Stimulated activated CD8-positive, alpha-beta memory T cell treated with anti-CD3 and anti-CD28 coated beads, Interleukin-12 subunit alpha, Interleukin-12 subunit beta, amount 100 ng/mL, for 4 hours (primary cell): ENCODE results near the gene DLGAP1.

Experiments
- DNase-seq: peaks from one replicate; pipeline ENCODE4 v3.0.0-alpha.2; 2020; ENCODE audit warnings: low read depth

Gene DLGAP1

GRCh38 chr18:3466872-3467271 is 988.2 kb downstream of the DLGAP1 start:
- no peak for DNase-seq

DNA sequence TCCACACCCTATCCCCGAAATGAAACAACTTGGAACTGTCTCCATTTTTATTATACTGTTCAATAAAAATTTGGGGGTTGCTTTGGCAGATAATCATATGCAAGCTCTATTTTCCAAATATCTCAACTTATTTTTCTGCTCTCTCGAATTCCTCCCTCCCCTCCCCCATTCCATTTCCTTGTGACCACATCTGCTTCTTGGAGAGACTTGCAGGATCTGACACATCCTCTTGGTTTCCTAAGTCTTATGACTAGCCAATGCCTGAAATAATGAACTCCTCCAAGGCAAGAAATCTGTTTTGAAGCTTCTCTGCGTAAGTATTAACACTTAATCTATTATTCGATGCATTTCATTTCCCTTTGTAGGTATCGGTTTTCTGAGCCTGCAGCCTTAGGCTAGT is 989.1 kb downstream of the DLGAP1 start:
- DNase-seq, result no peak

DNA sequence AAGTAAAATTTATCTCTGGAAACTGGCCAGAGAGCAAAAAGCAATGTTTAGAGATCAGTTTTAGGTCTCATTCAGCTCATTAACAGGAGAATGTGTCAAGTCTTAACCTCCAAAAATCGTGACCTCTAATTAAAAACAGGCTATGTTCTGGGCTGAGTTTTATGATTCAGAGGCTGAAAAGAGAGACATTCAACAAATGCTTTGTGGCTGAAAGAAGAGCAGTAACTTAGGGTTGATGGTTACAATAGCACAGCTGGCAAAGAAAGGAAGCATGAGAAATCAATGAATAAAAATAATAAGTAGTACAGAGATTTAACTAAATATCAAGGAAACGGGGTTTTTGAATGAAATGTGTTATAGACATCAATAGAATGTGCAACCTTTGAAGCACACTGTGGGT is 992.1 kb downstream of the DLGAP1 start:
- DNase-seq, result no peak

DNA sequence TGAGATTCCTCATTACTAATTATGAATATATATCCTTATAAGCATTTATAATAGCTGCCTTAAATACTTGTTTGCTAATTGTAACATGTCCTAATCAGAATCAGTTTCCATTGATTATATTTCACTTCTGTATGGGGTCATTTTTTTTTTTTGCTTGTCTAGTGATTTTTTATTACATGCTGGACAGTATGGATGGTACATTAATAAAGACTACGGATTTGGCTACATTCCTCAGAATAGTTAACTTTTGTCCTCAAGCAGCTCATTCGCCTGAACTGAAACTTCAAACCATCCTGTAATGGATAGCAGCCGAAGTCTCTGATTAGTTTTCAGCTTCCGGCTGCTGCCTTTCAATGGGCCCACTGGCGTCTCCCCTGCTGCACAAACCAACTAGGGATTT is 993.4 kb downstream of the DLGAP1 start:
- DNase-seq, result no peak

GRCh38 chr18:3460823-3461398 is 994.2 kb downstream of the DLGAP1 start:
- no peak for DNase-seq

DNA sequence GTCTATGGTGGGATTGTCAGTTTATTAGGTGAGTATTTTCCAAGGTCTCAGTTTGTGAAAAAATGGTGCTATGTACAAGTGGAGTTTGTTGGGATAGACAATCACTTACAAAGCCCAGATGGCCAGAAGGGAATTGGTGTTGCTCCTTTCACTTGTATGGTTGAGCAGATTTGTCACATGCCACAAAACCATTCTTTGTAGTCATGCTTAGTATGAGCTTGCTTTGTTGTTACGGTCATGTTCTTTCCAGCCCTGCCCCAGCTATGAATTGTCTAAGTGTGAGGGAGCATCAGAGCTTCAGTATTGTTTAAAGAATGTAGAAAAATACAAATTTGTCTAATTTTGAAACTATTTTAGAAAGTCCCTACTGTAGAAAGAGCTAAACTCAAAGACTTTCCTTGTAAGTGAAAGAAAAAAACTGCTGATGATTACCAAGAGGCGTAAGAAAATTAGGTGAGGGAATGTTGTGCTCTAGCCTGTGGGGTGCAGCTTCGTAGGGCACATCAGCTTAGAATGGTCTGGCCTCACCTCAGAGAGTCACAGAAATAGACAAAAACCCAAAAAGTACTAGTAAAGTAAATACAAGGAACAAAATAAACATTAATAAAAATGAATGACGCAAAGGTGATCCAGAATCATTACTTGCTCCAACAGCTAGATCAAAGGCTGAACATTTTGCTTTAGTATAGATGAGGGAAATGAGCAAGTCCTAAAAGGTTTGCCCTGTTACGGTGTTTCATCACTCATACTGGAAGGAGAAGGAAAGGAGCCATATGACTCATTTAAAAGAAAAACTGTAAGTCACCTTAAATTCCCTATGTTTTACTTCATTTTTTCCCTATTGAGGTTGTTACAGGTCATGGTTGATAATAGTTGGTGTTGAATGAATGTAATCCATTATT is 995.9 kb downstream of the DLGAP1 start:
- no peak for DNase-seq

DNA sequence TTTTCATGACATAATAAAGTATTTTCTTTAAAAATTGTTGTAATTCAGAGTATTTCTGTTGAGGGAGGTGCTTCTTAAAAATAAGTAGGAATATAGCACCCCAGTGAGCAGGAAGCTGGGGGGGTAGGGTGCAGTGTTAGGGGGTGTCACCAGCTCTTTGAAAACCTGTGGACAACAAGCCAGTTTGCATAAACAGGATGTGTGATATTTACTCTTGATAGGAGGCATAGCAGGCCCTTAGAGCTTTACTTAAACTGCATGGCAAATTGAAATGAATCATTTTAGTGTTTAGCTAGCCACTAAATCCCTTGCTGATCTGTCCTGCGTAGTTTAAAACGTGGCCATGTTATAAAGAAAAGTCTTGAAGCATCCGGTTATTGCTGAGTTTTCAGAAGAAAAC is 996.7 kb downstream of the DLGAP1 start:
- DNase-seq, result no peak

DNA sequence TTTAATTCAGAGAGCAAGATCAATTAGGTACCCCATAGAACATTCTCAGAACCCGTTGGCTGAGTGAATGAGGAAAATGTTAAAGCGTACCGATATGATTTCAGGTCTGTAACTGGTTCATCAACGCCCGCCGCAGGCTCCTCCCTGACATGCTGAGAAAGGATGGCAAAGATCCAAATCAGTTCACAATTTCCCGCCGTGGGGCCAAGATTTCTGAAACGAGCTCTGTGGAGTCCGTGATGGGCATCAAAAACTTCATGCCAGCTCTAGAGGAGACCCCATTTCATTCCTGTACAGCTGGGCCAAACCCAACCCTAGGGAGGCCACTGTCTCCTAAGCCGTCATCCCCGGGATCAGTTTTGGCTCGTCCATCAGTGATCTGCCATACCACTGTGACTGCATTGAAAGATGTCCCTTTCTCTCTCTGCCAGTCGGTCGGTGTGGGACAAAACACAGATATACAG is 997.8 kb downstream of the DLGAP1 start:
- no peak for DNase-seq

GRCh38 chr18:3456686-3457069 is 998.4 kb downstream of the DLGAP1 start:
- no peak for DNase-seq

DNA sequence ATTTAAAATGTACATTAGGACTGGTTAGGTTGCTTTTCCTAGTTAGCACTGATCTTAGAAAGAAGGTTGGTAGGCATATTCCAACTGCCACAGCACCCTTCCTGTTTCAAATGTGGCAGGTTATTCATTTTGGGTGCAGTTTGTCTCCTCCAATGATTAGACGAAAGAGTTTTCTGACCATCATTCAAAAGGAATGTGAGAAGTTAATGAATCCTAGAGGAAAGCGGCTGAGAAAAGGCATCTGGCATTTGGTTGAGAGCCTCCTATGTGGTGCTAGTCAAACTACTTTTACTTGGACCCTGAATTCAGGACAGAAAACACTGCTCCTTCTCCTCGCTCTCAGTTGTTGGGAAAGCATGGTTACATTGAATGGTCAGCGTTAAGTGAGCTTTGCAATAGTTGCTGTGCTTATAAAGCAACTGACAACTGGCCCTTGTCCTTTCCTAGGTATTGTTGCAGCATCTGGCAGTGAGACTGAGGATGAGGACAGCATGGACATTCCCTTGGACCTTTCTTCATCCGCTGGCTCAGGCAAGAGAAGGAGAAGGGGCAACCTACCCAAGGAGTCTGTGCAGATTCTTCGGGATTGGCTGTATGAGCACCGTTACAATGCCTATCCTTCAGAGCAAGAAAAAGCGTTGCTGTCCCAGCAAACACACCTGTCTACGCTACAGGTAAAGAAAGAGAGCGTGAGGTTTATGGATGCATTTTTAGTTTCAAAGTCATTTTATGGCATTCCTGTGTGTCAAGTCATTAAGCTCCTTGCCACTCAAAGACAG is 999.0 kb downstream of the DLGAP1 start:
- no peak for DNase-seq

GRCh38 chr18:3455090-3455635 is 999.9 kb downstream of the DLGAP1 start:
- DNase-seq, result no peak

DNA sequence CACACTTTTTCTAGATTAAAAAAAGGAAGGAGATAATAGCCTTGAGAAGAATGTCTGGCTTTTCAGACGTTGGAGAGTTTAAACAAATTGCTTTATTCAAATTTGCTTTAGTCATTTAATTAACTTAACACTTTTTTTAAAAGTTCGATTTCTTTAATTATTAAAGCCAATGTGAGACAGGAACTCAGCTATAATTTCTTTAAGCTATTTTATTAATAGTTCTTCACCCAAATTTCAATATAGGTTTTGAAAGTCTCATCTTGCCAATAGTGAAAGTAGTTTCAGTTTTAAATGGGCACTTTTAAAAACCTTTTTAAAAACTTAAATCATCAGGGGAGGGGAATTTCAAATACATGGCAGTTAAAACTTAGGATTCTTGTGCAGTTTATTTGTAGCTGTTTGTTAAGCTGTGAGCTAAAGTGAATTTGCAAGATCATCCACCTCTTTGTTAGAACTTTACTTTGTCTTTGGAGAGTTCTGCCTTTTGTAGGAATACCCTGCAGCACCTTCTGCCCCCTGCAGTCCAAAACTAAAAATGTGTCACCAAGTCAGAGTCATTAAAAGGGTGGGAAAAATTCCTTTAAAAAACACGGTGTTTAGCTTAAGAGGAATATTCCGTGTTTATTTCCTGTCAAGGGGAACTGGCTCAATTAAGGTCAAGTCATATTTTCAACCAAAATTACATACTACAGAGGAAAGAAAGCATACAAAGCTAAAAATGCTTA is 1000.6 kb downstream of the DLGAP1 start:
- DNase-seq, result no peak

GRCh38 chr18:3453540-3454364 is 1001.4 kb downstream of the DLGAP1 start:
- DNase-seq, result no peak

GRCh38 chr18:3452750-3453539 is 1002.2 kb downstream of the DLGAP1 start:
- DNase-seq, result no peak

DNA sequence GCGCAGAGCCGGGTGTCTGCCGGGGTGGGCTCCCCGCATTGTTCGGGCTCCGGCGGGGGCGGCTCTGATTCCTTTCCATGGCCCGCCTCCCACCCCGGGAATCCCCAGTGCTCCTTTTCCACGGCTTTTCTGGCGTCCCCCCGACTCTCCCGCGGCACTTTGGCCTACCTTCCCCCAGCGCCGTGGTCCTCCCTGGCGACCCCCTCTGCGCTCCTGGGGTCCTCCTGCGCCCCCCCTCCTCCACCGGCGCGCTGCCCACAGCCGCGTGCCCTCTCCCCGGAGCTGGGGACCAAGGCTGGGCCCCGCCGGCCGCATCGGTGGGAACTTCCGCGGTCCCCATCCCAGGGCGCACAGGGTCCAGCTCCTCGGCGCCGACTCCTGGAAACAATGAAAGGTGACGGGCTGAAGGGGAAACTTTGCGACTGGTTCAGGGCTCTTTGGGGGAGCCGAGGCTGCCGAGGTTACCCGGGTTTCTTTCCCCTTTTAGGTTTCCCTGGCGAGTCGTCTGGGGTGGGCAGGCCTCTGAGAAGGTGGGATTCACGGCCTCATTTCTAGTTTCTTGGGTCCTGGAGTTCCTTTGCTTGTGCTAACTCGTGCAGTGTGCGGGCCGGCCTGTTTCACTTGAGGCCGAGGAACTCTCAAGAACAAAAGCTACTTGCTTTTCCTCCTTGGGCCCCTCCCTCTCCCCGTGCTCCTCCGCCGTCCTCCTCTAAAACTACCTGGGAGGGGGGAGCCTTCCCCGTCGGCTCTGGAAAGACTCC is 1002.9 kb downstream of the DLGAP1 start:
- DNase-seq, result no peak

DNA sequence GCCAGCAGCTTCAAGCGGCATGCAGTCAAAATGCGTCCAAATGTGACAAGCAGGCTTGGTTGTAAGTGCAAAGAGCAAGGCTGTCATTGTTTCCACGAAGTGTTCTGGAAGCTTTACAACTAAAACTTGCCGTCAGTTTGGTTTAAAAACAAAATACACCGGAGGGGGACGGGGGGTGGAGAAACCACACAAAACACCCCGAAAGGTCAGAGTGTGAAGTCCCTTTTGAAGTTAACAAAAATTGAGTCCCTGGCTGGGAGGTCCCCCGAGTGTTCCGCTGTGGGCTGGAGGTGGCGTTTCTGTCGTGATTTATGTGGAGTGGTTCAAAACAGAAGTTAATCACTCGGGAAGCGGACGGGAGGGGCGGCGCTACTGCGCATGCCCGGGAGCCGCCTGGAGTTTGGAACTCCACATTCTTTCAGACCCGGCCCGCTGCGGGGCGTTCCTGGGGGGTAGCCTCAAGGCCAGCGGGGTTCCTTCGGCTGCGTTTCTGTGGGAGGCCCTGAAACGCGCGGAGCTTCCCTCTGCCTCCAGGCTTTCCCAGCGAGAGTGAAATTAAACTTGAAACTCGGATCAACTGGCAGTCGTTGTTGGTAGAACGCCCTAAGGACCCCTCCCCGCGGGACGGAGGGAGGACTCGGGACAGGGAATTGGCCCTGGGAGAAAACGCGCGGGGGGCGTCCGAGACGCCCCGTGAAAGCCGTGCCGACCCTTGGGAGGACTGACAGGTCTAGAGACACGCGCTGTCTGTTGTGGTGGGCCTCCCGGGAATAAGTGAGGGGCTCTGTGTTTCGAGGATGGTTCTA is 1003.7 kb downstream of the DLGAP1 start:
- peak; percentile 79 for DNase-seq

DNA sequence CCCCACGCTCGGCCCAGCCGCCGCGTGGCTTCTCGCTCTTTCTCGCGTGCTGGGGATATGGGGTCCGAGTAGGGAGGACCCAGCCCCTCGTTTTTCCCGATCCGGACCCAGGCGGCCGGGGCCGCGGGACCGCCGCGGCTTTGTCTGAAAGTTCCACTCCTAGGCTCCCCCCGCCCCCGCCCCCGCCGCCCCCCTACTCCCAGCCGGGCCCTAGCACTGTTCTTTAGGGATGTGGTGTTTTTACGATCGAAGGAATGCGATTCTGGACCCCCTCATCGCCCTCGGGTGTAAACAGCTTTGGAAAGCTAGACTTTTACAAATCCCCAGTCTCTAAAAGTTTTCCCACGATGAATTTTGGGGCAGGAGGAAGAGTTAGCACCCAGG is 1004.3 kb downstream of the DLGAP1 start:
- no peak for DNase-seq

DNA sequence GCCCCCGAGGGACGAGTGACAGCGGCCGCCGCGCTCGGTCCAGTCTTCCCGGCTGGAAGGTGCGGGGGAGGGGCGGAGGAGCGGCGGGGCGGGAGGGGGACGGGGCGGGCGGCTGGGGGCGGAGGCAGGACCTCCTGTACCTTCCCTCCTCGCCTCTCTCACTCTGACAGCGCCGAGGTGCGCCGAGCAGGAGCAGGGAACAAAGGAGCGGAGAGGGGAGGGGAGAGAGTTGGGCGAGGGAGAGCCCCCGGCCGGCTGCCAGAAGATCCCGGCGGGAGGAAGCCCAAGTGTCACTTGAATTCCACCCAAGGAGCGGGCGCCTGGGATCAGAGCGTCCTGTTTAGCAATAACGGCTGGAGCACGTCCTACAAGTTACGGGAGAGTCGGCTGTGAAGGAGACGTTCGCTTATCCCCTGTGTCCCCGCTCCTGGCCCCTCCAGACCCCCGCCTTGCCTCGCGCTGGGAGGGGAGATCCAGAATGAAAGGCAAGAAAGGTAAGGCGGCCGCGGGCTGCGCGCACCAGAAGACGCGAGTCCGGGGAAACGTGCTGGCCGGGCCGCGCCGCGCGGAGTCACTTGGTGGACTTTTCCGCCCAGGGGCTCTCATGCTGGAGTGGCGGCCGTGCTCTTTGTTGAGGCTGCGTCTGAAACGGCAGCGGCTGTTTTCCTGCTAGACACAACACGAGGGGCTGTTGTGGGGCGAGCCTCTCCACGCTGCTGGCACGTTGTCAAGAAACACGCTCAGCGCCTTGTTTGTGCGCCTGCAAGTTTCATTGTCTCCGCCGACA is 1004.9 kb downstream of the DLGAP1 start, which contains the start of gene TGIF1:
TGIF1 (plus strand) TSS at position 161 of the 787 bp plus-strand sequence; CDS start at position 479, 318 bp downstream.
- DNase-seq, result peak; percentile 63
